M059J (cell line): ENCODE data around the gene ABHD5. TPM values are rescaled to one million over a fixed set of nuclear protein-coding genes. Genes with fewer than 3 reads are reported as not detected.

ENCODE experiments used
- DNase-seq: peaks from one replicate; pipeline ENCODE4 v3.0.0-alpha.2; 2012; ENCODE audit warnings: low read depth
- total RNA-seq: library from RNA; depleted of rRNA; stranded (reverse); fragments of >200 nt; shearing (Covaris generic); gene quantifications from 2 replicates; pipeline ENCODE4 v1.2.3, GENCODE V29; 2014

The ABHD5 gene
- total RNA-seq, 1 experiment from 2014 or later, result 22.2 TPM

GRCh38 chr3:43718296-43718695, 27.6 kb downstream of the ABHD5 start:
- no peak for DNase-seq

DNA sequence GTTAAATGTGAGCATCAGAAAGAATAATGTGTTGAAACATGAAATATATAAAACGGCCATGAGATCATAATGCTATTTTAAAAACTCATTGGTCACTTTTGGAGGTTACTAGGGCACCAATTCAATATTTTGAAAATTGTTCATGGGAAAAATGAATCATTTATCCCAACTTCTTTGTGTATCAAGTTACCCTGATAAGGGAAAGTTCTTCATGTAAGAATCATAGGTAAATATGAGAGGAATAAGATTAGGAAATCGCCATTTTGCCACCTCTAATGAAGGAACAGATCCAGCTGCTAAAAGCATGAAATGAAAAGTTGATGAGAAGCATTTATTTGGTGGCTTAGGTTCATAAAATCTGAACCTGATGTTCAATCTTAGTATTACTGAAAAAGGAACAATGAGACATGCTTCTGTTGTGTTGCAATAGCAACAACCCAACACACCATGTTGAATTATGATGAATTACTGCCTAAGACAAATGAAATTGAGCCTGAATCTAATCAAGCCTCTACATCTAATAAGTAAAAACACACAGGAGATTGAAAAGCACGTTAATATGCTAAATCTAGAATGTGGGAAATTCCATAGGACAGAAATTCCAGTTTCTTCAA, 32.5 kb downstream of the ABHD5 start:
- peak; percentile 25 for DNase-seq

DNA sequence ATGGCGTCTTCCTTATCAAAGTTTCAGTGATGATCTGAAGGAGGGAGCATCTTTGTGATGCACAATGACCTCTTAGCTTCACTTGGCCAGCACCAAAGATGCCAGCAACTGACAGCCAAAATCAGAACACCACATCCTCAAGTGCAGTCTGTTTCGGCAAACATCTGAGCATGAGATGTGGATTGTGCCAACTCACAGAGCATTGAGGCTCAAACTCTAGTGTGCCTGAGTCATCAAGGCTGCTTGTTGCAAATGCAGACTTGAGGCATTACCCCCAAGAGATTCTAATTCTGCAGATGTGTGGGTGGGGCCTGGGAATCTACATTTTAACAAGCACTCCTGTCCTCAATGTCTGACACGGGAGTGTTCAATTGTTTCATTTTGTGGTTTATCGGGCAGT, 35.8 kb downstream of the ABHD5 start:
- DNase-seq, result no peak

GRCh38 chr3:43727930-43728329, 37.2 kb downstream of the ABHD5 start:
- DNase-seq, result no peak

- DNase-seq, result no peak
Observed at GRCh38 chr3:43728476-43728875, 37.7 kb downstream of the ABHD5 start.

- DNase-seq, result no peak
Observed at GRCh38 chr3:43728947-43729346, 38.2 kb downstream of the ABHD5 start.

GRCh38 chr3:43729707-43730414, 39.1 kb downstream of the ABHD5 start:
- DNase-seq, result no peak

DNA sequence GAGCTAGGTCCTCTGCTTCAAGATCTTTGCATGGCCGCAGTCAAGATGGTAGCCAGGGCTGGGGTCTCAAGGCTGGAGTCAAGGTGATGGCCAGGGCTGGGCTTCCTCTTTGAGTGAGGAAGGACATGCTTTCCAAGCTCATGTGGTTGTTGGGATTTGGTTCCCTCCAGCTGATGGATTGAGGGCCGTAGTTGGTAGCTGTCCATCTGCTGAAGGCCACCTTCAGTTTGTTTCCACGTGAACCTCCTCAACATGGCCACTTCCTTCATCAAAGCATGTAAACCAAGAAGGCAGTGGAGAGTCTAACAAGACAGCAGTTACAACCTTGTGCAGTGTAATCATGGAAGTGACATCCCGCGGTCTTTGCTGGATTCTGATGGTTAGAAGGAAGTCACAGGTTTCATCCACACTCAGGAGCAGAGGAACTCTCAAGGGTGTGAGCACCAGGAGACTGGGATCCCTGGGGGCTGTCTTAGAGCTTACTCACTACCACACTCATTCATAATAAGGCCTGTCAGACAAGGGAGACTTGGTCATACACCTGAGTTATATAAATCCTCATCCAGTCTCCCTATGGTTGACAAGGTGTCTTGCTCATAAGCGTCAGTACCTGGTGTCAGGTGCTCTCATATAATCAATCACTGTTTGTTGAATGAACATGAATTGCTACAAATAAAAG, 42.1 kb downstream of the ABHD5 start:
- peak; percentile 20 for DNase-seq

GRCh38 chr3:43733459-43734384, 43.0 kb downstream of the ABHD5 start:
- peak; percentile 68 for DNase-seq

GRCh38 chr3:43734685-43735084, 43.9 kb downstream of the ABHD5 start:
- DNase-seq, result no peak

DNA sequence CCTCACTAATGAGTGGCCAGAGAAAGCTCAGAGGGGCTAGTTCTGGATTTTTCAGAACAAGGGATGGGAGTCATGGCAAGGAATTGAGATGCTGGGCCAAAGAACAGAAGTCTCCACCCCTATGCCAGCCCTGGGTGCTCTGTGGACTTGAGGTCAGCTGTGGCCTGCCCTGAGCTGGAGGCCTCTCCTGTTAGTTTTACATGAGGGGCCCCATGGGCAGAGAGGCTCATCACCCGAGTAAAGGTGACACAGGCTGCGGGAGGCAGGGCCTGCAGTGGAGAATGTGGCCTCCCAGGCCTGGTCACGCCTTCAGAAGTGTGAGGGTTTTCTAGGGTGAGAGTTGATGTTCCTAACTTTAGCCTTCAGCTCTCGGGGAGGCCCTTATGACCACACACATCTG, 44.9 kb downstream of the ABHD5 start:
- no peak for DNase-seq

- no peak for DNase-seq
Observed at GRCh38 chr3:43736558-43737440, 46.1 kb downstream of the ABHD5 start.

DNA sequence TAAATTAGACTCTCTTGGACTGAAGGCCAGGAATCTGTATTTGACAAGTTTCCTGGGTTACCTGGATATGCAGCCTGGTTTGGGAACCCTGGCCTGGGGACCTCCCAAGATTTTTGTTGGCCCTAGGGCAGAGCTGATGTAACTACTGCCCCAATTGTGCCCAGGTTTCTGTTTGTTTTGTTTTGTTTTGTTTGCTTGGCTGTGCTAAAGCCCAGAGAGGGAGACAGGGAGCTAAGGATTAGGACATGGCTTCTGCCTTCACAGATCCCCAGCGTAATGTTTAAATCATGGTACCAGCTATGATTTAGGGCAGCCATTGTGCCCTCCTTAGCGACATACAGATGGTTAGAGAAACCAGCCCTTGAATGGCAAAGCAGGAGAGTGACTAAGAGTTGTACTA, 47.6 kb downstream of the ABHD5 start:
- DNase-seq, result no peak

DNA sequence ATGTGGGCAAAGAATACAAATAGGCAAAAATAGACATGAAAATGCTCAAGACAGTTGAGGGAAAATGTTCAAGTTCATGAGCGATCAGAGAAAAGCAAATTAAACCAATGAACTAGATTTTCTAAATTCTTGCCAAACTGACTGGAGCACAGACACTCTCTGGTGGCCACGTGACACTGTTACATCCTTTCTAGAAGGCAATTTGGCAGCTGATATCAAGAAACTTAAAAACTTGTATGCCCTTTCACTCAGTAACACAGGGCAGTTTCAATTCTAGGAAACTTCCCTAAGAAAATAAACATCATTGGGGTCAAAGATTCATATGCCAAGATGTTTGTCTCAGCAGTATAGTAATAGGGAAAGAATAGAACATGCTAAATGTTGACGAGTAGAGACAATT, 52.2 kb downstream of the ABHD5 start:
- DNase-seq, result no peak

GRCh38 chr3:43747641-43748040, 56.9 kb downstream of the ABHD5 start:
- peak; percentile 81 for DNase-seq

- peak; percentile 77 for DNase-seq
Observed at GRCh38 chr3:43748179-43748578, 57.4 kb downstream of the ABHD5 start.

- no peak for DNase-seq
Observed at GRCh38 chr3:43748645-43749044, 57.9 kb downstream of the ABHD5 start.

DNA sequence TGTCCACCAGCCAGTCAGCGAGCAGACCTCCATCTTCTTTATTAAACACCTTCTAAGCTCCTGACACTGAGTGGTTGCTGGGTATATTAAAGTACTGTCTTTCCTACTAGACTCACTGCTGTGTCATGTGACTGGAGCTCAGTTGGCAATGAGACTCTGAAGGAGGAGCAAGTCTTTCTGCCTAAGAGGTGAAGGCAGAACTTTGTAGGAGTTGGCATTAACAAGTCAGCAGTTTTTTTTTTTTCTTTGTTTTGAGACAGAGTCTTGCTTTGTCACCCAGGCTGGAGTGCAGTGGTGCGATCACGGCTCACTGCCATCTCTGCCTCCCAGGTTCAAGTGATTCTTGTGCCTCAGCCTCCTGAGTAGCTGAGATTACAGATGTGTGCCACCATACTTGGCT, 62.2 kb downstream of the ABHD5 start:
- DNase-seq, result peak; percentile 61

DNA sequence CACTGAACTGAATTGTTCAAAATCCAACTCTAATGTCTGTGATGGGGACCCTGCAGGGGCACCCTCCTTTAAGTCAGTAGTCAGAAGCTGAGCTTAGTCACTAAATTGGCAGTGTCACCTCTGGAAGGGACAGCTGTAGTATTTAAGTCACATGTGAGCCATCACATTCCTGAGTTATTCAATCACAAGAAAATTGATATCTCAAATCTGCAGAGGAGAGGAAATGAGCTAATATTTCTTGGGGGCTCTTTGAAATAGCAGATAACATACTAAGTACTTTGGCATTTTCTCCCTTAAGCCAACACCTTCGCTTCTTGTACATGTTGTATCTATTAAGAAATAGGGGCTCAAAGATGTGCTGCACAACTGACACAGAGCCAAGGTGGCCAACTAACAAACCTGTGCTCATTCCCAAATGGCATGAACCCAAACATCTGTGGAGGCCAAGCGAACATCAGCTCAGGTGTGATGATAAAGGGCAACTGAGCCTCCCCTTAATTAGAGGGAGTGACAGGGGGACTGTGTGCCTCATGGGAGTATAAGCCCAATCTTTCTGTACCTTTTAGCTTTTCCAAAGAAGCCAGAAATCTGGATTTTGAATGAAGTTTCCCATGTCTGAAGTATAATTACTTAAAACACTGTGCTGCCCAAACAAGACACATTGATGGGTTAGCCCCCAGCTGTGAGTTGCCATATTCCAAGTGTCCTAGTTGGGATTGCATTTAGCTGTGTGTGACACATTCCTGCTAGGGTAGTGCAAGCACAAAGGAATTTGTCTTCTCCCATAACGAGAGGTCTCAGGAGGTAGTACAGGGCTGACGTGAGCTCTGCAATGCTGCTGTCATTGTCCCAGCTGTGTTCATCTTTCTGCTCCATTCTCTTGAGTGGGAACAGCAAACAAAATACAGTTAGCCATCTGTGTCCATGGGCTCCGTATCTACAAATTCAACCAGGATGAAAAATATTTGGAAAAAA, 63.3 kb downstream of the ABHD5 start:
- DNase-seq, result peak; percentile 80
